ENCODE measurements around the gene ZSCAN23.

GRCh38 chr6:28429781-28430180, 13.5 kb downstream of the ZSCAN23 start:
- TF ChIP-seq CTCF (IDR thresholded peaks at IDR 0.05), result no peak
- no peak for TF ChIP-seq POLR2A (IDR thresholded peaks at IDR 0.05)

Data from body of pancreas (tissue), 4 donors.